ENCODE measurements around the gene MUL1.
"Not testable (repeated sequence)": the region's sequence is repeated elsewhere in the genome, so short reads cannot be mapped to it uniquely, and the experiment has no call there.

MUL1 gene

DNA sequence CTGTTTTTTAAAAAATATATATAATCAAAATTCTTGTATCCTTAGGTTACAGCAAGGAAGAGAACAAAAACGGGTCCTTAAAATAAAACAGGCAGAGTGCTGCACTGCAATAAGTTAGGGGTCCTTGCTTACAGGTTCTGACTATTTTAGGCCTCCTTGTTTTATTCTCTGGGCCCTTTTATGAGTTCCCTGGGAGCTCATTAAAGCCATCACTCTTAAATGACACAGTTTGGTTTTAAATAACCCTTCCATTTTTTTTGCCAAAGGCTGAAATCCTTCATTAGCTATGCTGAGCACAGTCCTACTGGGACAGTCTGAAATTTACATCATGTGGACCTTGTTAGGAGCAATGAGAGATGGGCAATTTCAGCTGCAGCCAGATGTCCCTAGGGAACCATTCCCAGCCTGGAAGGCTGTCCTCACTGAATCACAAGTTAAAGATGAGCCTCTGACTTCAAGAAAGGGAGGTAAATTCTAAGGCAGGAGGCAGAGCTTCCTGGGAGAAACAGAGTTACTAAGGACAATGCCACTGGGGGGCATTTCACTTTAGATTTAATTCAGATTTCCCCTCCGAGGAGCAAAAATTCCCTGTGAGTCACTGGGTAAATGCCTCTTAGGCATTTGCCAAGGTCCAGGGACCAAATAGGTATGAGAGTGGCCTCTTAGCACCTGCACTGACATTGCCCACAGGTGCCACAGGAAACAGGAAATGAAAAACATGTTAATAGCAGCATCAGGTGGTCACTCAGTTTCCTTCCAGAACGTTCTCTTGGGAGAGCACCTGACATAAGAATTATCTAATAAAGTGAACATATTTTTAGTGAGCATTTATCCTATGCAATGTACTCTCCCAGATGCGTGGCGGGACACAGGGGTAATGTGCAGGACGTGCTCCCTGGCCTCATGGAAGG is 3.8 kb upstream of the MUL1 start:
- DNase-seq (ENCODE audit: low read depth), result no peak

DNA sequence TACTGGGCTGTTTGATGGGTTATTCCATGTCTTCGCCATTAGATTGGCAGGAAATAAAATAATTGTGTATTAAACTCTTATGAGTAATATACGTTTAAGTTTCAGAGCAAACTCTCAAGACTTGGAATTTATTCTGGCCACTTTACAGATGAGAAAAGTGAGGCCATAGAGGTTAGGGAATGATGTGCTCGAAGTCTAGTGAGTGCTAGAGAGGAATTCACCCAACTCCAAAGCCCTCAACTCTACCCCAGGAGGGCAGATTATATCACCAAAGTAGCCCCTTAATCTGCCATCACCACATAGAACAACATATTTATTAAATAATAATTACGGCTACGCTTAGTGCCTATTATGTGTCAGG is 440 bp upstream of the MUL1 start:
- no peak for DNase-seq (ENCODE audit: low read depth)

DNA sequence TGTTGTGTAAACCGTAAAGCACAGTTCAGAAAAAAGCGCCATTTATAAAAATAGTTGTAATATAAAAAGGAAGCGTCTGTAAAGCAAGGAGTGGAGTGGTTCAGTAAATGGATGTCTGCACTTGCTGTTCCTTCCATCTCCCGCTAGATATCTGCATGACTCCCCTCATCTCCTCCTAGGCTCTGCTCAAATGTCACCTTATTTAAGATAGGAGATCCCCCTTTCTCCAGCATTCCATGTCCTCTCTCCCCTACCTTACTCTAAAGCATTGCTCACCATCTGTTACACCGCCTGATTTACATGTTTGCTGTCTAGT is 745 bp downstream of the MUL1 start:
- no peak for DNase-seq (ENCODE audit: low read depth)

DNA sequence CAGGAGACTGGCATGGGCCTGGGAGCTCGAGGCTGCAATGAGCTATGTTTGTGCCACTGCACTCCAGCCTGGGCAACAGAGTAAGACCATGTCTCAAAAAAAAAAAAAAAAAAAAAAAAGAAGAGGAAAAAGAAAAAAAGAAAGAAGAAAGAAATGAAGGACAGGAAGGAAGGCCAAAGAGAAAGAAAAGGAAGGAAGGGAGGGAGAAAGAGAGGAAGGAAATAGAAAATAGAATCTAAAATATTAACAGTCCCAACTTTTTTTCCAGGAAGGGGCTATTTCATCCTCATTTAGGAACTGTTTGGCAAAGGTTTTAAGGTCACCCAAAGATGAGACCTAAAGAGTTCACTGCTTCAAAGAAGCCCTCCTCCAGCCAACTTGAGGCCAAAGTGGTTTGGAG is 2.5 kb downstream of the MUL1 start:
- DNase-seq (ENCODE audit: low read depth), result no peak

DNA sequence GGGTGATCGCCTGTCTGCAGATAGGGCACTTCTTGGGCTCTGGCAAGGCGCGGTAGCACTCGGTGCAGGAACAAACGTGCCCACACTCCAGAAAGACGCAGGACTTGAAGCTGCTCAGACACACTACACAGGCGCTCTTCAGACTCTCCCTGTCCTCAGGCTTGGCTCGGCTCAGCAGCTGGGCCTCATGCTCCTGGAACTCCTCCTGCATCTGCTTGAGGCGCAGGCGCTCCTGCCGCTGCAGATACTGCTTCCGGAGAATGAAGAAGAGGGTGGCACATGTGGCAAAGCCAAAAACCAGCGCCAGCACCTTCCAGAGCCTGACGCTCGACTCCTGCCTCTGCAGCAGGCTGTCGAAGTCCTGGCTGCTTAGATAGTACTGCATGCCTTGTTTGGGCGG is 7.2 kb downstream of the MUL1 start:
- DNase-seq (ENCODE audit: low read depth), result no peak

DNA sequence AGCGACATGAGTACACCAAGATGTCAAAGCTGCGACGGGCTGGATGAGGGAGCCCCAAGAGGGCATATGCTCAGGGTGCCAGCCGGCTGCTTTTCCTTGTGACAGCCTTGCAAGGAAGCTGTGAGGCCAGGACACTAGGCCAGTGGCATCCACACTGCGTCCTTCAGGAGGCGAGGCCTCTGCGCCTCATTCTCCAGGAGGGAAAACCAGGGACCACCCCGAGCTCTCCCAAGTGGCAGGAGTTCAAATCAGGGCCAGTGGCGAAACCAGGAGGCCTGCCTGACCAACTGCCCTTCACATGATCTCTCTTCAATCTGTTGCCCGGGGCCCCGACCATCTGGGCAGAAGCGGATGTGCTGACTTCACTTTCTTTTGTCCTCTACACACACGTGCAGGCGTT is 8.2 kb downstream of the MUL1 start:
- DNase-seq (ENCODE audit: low read depth), result no peak

DNA sequence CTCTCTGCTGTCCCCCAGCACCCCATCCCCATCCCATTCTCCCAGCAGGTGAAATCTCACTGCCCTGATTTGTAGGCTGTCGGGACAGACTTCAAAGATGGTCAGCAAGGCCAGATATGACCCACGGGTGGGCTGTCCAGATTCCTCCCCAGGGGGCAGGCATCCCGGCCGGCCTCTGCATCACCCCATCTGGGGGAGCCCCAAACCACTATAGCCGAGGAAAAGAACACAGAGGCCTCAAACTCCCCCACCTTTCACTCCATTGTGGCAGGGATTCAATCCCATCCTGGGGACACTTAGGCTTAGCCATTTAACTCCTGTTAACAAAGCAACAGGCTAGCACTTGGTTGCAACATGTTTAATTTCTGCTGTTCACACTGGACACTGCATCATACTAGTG is 8.8 kb downstream of the MUL1 start:
- DNase-seq (ENCODE audit: low read depth), result no peak

DNA sequence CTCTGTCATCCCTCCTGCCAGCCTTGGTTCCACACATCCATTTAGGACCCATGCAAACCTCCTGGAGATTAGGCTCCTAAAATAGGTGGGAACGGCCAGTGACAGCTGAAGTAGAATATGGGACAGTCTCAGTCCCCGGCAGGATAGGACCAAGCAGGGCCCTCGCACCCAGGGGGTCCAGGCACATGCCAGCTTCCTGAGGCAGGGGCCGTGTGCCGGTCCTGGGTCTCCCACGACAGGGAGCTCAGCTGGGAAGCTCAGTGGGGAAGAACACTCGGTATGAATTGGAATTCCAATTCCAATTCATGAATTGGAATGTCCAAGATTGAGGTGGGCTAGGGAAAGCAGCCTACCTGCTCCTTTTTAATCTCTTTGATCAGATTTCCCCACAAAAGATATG is 9.8 kb downstream of the MUL1 start:
- DNase-seq (ENCODE audit: low read depth), result no peak

DNA sequence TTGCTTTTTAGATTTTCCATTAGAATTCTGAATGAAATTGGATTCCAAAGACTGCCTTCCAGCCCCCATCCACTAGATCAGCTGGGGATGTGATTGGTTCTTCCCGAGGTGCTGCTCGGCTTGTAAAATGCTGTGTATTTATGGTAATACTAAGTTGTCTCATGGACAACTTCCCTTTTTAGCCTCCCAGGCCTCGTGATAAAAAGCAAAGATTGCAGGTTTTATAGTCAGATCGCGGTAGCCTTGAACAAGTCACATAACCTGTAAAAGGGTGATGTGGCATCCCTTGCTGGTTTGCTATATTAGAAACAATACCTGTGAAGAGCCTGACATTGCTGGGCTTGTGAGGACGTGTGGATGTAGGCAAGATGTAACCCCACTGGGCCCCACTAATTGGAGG is 10.4 kb downstream of the MUL1 start:
- DNase-seq (ENCODE audit: low read depth), result no peak

DNA sequence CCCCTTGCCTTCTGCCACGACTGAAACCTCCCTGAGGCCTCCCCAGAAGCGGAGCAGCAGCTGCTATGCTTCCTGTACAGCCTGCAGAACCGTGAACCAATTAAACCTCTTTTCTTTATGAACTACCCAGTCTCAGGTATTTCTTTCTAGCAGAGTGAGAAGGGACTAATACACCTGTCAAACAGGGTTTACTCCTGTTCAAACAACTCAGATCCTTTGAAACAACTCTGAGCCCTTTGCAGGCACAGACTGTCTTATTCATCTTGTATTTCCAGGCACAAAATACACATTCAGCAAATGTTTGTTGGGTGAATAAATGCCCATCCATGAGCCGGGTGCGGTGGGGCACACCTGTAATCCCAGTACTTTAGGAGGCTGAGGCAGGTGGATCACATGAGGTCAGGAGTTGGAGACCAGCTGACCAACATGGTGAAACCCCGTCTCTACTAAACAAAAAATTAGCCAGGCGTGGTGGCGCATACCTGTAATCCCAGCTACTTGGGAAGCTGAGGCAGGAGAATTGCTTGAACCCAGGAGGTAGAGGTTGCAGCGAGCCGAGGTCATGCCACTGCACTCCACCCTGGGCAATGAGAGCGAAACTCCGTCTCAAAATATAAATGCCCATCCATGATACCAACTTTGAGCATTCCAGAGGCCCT is 11.1 kb downstream of the MUL1 start:
- DNase-seq (ENCODE audit: low read depth), result not testable (repeated sequence)

DNA sequence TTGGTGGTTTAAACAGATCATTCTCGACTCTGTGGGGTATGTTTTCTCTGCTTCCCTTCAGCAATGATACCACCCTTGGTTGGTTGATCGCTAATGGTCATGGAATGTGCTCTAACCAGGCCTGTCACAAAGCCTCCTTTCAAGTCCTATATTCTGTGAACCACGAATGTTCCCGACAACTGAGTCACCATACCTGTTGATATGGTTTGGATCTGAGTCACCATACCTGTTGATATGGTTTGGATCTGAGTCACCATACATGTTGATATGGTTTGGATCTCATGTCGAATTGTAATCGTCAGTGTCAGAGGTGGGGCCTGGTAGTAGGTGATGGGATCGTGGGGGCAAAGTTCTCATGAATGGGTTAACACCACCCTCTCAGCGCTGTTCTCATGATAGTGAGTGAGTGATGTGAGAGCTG is 11.7 kb downstream of the MUL1 start:
- peak; percentile 62 for DNase-seq (ENCODE audit: low read depth)

DNA sequence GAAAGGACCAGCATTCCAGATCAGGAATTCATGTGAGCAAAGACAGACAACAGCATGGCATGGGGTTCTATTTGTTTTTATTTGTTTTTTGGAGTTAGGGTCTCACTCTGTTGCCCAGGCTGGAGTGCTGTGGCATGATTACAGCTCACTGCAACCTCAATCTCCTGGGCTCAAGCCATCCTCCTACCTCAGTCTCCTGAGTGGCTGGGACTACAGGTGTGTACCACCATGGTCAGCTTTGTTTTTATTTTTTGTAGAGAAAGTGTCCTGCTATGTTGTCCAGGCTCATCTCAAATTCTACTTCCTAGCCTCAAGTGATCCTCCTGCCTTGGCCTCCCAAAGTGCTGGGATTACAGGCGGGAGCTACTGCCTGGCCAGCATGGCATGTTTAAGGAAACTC is 12.3 kb downstream of the MUL1 start:
- DNase-seq (ENCODE audit: low read depth), result no peak

DNA sequence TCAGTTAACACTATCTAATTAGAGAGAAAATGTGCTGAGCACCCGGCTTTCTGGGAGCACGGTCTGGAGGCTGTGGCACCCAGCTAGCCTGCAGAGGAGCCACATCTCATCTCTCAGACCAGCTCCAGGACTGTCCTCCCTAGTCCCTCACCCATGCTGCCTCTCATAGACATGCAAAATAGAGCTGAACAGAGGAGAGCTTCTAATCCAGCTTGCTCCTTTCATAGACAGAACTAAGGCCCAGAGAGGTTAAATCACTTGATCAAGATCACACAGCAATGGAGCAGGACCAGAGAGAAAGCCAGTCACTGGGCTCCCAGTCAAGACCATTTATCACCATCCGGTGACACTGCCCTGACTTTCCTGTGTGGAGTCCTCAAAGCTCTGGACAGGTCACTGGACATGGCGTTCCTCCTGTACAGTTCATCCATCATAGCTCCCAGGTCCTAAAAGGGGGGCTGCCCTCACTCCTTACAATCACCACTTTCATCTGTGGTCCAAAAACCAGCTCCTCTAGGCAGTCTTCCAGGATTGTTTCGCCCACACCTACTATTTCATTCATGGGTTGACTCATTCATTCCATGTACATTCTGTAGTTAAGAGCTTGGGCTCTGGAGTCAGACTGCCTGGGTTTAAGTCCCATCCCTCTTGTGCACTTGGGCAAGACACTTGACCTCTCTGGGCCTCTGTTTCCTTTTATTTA is 13.2 kb downstream of the MUL1 start:
- peak; percentile 91 for DNase-seq (ENCODE audit: low read depth)

DNA sequence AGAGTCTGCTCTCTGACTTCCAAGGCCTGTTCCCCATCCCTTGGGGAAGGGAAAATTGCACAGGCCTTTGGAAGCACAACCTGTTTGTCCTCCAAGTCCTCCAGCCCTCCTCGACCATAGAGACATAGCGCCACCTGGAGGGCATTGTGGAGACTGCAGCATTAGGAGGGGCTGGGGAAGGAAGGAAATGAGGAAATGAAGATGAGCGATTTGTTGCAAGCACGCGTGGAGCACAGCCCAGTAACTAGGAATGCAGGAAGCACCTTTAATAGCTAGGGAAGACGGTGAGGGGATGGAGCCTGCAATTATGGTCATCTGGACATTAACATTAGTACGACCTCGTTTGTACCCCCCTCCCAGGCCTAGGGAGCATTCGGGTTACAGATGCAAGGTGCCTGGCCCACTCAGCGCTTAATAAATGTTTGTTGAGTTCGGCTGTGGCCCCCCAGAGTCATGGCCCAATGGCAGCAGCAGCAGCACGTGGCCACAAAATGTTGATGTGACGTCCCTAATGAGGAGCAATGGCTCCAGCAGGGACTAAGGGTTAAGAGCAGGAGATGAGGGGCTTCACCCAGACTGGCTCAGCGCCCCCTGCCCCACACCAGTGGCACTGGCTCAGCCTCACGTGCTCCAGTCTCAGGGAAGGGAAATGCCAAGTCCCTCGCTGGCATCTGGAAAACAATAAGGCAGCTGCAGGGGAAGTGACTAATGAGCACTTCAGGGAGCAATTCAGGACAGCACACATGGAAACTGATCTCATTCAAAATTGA is 13.9 kb downstream of the MUL1 start:
- DNase-seq (ENCODE audit: low read depth), result peak; percentile 84

DNA sequence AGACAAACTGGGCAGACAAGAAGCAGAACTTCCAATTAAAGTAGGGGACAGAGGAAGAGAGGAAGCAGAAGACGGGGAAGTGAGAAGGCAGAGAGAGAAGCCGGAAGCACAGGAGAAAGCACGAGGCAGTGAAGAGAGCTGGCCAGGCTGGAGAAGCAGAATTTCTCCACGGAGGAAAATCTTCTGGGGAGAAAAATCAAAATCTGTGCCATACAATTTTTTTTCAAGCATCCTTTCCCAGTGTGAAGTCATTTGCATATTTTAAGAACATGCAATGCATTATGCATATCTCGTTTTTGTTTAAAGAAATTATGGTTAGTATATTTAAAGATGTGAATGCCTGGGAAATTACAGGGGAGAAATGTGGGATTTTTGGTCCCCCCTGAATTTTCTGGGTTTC is 14.6 kb downstream of the MUL1 start:
- no peak for DNase-seq (ENCODE audit: low read depth)

DNA sequence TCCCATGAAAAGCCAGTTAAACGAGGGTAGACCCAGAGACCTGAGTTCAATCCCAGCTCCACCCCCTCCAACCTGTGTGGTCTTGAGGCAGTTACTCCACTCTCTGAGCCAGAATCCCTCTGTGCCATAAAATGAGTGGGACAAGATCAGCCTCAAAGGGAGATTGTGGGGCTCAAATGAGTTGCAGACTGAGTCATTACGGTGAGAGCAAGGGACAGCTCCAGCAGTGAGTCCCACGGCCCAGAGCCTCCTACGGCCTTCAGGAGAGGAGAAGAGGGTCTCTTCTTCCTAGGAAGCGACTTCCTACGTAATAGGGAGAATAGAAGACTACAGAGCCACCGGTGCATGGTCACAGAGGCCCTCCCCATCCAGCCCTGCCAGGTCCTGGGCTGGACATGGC is 15.2 kb downstream of the MUL1 start:
- DNase-seq (ENCODE audit: low read depth), result no peak

DNA sequence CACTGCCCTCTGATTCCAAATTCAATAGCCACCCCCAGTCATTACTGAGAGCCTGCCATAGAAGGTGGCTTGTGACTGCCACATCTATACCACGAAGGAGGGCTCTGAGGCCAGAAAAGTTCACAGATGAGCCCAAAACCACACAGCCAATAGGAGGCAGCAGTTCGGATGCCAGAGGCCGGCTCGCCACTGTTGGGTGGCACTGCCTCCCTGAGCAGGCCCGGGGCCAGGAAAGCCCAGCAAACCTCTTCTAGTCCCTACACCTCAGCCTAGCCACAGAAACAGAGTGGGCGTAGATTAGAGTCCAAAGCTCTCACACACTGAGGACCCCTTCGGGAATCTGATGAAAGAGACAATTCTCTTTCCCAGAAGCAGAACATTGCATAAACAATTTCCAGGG is 16.1 kb downstream of the MUL1 start:
- DNase-seq (ENCODE audit: low read depth), result no peak

DNA sequence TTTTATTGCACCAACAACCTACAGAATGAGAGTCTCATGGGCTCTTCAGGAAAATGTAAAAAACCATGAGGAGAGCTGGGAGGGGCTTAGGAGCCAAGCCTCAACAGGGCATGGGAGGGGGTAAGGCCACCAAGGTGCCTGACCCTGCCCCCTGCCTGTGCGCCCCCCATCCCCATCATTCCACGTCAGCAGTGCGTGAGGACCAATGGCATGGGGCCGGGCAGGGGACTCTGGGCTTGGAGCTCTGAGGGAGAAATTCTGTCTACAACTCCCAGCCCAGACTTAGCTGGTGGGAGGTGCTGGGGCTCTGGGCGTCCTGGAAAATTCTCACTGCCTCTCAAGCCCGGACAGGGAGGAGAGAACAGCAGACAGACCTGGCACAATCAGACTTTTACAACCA is 16.8 kb downstream of the MUL1 start:
- no peak for DNase-seq (ENCODE audit: low read depth)

DNA sequence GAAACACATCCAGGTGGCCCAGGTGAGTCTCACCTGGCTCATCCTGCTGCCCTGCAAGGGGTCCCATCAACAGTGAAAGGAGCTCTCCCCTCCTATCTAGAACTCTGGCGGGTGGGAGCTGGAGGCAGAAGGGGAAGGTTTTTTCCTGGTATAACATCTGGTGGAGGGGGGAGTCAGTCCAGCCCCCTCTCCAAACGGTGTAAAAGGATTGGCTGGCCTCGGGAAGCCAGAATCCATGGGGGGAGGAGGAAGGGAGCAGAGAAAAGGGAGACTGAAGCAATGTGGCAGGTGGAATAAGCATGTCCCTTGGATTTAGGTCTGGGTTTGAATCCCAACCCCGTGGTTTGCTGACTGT is 20.7 kb downstream of the MUL1 start:
- no peak for DNase-seq (ENCODE audit: low read depth)

DNA sequence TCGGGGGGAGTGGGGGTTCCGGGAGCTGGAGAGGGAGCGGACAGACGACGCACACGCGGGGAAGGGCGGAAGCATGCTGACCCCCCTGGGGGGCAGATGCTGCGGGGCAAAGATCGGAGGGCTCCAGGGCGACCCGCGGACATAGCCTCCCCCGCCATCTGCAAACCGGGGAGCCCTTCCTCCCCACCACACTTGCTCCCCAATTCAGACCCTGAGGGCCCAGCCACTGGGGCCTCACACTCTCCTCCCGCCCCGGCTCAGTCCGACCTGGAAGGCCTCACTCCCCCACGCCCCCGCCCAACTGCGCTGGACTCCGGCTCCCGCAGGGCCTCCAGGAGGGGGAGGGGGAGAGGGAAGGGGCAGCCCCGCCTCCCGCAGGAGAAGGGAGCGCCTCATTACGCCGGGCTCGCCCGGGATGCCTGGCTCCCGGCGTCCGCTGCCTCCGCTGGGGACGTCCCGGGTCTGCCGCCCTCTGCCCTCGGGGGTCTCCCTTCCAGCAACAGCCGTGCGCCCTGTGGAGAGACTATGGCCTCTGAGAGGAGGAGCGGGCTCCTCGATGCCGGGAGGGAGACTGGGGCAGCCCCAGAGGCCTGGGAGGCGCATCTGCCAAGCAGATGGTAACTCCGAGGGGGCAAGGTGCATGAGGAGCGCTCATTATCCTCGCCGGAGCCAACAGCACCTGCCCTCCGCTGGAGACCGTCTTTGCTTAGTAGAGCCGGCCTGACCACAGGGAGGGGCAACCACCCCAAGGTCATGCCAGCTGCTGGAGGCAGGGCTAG is 21.3 kb downstream of the MUL1 start:
- DNase-seq (ENCODE audit: low read depth), result peak; percentile 43

DNA sequence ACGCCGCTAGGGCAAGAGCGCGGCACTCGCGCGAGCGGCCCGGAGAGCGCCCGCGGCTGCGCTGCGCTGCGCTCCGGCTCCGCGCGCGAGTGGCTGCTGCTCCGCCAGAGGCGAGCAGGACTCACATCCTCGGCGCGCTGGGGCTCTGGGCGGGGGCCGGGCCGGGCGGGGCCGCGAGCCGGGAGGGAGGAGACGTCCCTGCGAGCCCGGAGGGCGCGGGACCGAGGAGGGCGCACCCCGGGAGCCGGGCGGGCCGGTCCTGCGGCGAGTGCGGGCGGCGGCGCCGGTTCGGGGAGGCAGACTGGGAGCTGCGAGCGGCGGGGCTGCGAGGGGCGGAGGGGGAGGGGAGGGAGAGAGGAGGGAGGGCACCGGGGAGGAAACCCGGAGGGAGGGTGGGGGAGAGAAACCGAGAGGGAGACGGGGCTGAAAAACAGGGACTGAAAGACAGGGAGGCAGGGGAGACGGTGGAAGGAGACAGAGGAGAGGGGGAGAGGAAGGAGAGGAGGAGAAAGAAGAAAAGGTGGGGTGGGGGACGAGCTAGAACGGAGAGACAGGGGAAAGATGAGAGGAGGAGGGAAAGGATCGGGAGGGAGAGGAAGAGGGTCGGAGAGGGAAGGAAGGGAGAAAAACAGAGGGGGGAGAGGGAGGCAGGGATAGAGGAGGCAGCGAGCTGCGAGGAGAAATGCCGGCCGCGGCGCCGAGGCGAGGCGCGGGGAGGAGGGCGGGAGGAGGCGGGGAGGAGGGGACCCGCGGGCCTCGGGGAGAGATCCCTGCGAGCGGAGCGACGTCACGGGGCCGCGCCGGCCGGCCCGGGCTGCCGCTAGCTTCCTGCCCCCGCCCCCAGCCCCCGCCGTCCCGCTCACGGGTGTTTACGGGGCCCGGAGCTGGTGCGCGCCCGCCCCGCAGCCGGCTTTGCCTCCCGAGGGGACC is 22.2 kb downstream of the MUL1 start, which contains the start of gene CAMK2N1:
TSS of gene CAMK2N1 (minus strand) at position 684 of the 930 bp plus-strand sequence. CDS start 831 bp downstream, outside the sequence.
- peak; percentile 63 for DNase-seq (ENCODE audit: low read depth)
